Heart left ventricle (tissue), 16 donors: Measurements from ENCODE around the gene LCP2. TPM values are rescaled to one million over a fixed set of nuclear protein-coding genes. Genes with fewer than 3 reads are reported as not detected.

Experiments
- ATAC-seq, 4 donors: fragments of 200-7000 bp; cut with Tn5 transposase; one replicate each; pipeline ENCODE4 v1.9.1; 2020 to 2022; ENCODE audit warnings: moderate library complexity in 4 of 4, mild to moderate bottlenecking in 3 of 4, moderate number of reproducible peaks in 1 of 4
- DNase-seq, 5 donors: peaks; one replicate each; pipeline ENCODE4 v3.0.0-alpha.2; 2020
- H3K27ac ChIP-seq, 12 donors: fragments of 200-600 bp; sonication (generic) in 4 of 12; one replicate each; pipeline versions ENCODE4 v1.5.0 to v1.8.0; 2016 to 2022; ENCODE audit warnings: mild to moderate bottlenecking in 2 of 12
- H3K27me3 ChIP-seq, 9 donors: fragments of 200-600 bp; sonication (generic) in 2 of 9; one replicate each; pipeline versions ENCODE4 v1.5.1 to v1.8.0; 2016 to 2022; ENCODE audit warnings: mild to moderate bottlenecking in 3 of 9
- H3K36me3 ChIP-seq, 9 donors: fragments of 200-600 bp; sonication (generic) in 2 of 9; one replicate each; pipeline versions ENCODE4 v1.5.0 to v1.8.0; 2018 to 2022; ENCODE audit warnings: mild to moderate bottlenecking in 2 of 9
- H3K4me1 ChIP-seq, 12 donors: fragments of 200-600 bp; sonication (generic) in 4 of 12; one replicate each; pipeline versions ENCODE4 v1.5.0 to v1.8.0; 2016 to 2022; ENCODE audit warnings: mild to moderate bottlenecking in 3 of 12
- H3K4me3 ChIP-seq, 12 donors: fragments of 200-600 bp; sonication (generic) in 4 of 12; one replicate each; pipeline versions ENCODE4 v1.5.0 to v1.8.0; 2017 to 2022; ENCODE audit warnings: mild to moderate bottlenecking in 9 of 12, moderate library complexity in 4 of 12
- H3K9me3 ChIP-seq, 12 donors: fragments of 200-600 bp; sonication (generic) in 4 of 12; one replicate each; pipeline versions ENCODE4 v1.5.0 to v1.8.0; 2016 to 2022; ENCODE audit warnings: mild to moderate bottlenecking in 1 of 12
- POLR2A ChIP-seq, 2 donors: fragments of 450-650 bp; IDR thresholded peaks; one replicate each; pipeline ENCODE4 v1.6.1; 2017; ENCODE audit warnings: antibody characterized with exemption in 2 of 2, mild to moderate bottlenecking in 2 of 2, moderate library complexity in 2 of 2
- WGBS, 4 donors: extraction: QIAGEN DNeasy Blood & Tissue Kit in 2 of 4; methylation state at CpG; one replicate each; pipeline versions ENCODE4 v1.1.5 to v1.1.7; 2013 to 2018; 5-methylcytosine and 5-hydroxymethylcytosine counted together
- intact Hi-C, 10 donors: fragments of 100-400 bp; cut with DNase I; formaldehyde crosslinking; loops; one replicate each; pipeline versions ENCODE4 v1.11.1 to v1.14.2; 2022
- polyA plus RNA-seq, 2 donors: library from polyadenylated mRNA; stranded (reverse); fragments of 200-250 nt; gene quantifications; one replicate each; pipeline ENCODE4 v1.2.3, GENCODE V29; 2013
- total RNA-seq, 9 donors: library from RNA; depleted of rRNA in 2 of 9; stranded (reverse); fragments of >200 nt in 2 of 9; fragmentation: NEBNext Ultra II Directional in 3 of 9; extraction: Animal tissue kit (Norgen Biotek cat#: 25700) in 3 of 9; gene quantifications; one replicate each; pipeline versions ENCODE4 v1.1.0 to v1.2.4, GENCODE V29; 2016 to 2023
- TF ChIP-seq, protein P1 (sequence below), 12 donors: fragments of 200-600 bp; sonication (generic) in 4 of 12; IDR thresholded peaks; one replicate each; pipeline versions ENCODE4 v1.5.0 to v1.8.0; 2018 to 2022; ENCODE audit warnings: antibody characterized with exemption in 12 of 12, mild to moderate bottlenecking in 5 of 12
- donor health status: ischemic (EF 13 %, LVEDD 7.1; RV severe dilation, severe dysfunction).
- donor health status: healthy with polysubstance abuse.
- donor health status: DM: no; HTN: yes; CAD: no.
- donor health status: DM: no; HTN: no; CAD: no.
- donor health status: ischemic (EF 25% LVEDD 6.9; RV normal size, moderate dysfunction).
- donor health status: ischemic (EF 25% LVEDD 5.7; RV mildly dilated, moderate dysfunction).
- donor health status: healthy.
- donor health status: DM: yes; HTN: yes; CAD: no.
- donor health status: ischemic (EF 35%, LVEDD 5.7; RV mildly dilated, moderate dysfunction).
- donor health status: nonischemic (EF 11% LVEDD 7.7; RV severe dilation, severe dysfunction).
- donor health status: DM: yes; HTN: yes; CAD: no.
- donor health status: PGD.
- donor health status: ischemic (EF 29% LVEDD 5.4; RV normal size, mild dysfunction).
- donor health status: nonischemic (EF 23%, LVEDD 6.1; RV moderate dilation, normal function).

The LCP2 gene
- total and polyA plus RNA-seq, 11 donors, result 2.2 to 73.7 (median 4.6) TPM

DNA sequence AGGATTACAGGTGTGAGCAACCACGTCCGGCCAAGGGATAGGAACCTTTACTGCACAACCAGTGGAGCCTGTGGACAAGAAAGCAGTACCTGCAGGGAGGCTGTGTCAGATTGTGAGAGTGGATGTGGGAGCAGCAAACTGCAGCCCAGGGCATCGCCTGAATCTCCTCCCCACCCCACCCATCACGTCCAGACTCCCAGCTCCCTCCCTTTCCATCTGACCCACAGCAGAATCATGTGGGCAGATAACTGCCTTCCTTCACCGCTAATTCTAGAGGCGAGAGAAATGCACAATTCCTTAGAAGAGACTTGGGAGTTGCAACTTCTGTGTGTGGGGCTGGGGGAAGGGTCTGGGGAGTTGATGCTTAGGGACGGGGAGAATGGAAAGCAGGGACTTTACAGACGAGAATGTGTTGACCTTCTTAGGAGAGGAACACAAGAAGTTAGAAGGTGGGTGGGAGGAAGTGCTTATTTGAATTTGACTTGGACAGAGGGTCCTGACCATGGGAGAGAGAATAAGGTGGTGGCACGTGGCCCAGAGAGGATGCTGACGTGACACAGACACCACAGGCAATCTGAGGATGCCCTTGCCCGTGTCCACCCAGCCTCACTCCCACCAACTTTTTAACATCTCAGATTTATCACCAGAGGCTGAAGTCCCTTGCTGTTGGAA, 4.5 kb upstream of the LCP2 start:
- Histone ChIP-seq H3K4me3 (peak overlapping the region in 1 of 12 donors; percentile 2), H3K27ac (peak overlapping the region in 3 of 12 donors; percentile 49 to 87 (median 52)), H3K27me3 (no peaks in the 10 kb centered on the region), H3K4me1 (peaks cover 0 to 74% (median 26%) of the 10 kb centered on the region in 12 donors), H3K9me3 (no peaks in the 10 kb centered on the region), H3K36me3 (no peaks in the 10 kb centered on the region)
- intact Hi-C loops, result no loop called here
- no peak for ATAC-seq
- no peak for DNase-seq
- TF ChIP-seq POLR2A (IDR thresholded peaks at IDR 0.05), result no peak
- TF ChIP-seq, protein P1, sequence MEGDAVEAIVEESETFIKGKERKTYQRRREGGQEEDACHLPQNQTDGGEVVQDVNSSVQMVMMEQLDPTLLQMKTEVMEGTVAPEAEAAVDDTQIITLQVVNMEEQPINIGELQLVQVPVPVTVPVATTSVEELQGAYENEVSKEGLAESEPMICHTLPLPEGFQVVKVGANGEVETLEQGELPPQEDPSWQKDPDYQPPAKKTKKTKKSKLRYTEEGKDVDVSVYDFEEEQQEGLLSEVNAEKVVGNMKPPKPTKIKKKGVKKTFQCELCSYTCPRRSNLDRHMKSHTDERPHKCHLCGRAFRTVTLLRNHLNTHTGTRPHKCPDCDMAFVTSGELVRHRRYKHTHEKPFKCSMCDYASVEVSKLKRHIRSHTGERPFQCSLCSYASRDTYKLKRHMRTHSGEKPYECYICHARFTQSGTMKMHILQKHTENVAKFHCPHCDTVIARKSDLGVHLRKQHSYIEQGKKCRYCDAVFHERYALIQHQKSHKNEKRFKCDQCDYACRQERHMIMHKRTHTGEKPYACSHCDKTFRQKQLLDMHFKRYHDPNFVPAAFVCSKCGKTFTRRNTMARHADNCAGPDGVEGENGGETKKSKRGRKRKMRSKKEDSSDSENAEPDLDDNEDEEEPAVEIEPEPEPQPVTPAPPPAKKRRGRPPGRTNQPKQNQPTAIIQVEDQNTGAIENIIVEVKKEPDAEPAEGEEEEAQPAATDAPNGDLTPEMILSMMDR (IDR thresholded peaks at IDR 0.05), result no peak
- WGBS, 4 donors, result 70 to 86% (median 78%) methylated on average over 11 of the region's 11 CpGs

DNA sequence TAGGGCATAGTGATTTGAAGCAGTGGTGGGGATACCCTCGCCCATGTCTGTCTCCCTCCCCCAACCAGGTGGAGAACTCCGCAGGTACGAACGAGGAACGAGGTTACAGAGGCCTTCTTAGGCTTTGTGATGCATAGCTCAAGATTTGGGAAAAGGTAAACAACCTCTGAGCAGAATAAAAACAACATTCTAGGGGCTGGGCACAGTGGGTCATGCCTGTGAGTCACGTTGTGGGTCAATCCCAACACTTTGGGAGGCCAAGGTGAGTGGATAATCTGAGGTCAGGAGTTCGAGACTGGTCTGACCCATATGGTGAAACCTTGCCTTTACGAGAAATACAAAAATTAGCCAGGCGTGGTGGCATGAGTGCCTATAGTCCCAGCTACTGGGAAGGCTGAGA, 3.6 kb upstream of the LCP2 start:
- TF ChIP-seq, protein P1 (IDR thresholded peaks at IDR 0.05), result no peak
- no peak for TF ChIP-seq POLR2A (IDR thresholded peaks at IDR 0.05)
- Histone ChIP-seq H3K4me1 (peaks cover 0 to 64% (median 18%) of the 10 kb centered on the region in 12 donors), H3K4me3 (no peak overlapping the region), H3K27me3 (no peaks in the 10 kb centered on the region), H3K36me3 (no peaks in the 10 kb centered on the region), H3K9me3 (no peaks in the 10 kb centered on the region), H3K27ac (peak overlapping the region in 2 of 12 donors; percentile 32 to 87)
- WGBS, 4 donors, result 93 to 96% (median 94%) methylated on average over 9 of the region's 9 CpGs
- DNase-seq (no peak), ATAC-seq (no peak)
- intact Hi-C loops, result no loop called here

DNA sequence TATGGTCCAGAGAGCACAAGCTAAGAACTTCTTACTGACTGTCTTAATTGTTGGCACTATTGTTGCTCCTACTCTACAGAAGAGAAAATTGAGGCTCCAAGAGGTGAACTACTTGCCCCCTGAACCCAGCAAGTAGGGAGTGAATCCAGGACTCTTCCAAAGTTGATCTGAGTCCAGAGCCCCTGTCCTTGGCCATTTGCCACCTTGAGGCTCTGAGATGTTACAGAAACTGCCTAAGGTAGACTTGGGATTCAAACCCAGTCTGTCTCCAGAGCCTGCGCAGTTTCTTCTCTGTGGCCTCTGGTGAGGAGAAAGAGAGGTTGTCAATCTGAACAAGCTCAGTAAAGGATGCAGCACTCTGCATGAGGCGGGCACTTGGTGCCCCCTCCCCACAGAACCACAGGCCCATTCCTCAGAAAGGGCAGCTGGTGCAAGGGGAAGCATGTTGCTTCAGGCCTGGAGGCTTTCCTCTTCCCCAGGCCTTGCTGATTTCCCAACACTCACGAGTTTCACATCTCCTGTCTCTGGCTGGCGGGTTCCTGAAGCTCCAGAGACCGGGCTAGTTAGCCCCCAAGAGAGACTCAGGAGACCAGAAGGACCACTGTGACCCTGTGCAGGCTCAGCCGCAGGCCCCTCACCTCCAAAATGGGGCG, 2.9 kb upstream of the LCP2 start:
- intact Hi-C loops, result no loop called here
- peak overlapping the region in 2 of 12 donors; percentile 32 to 87 for H3K27ac ChIP-seq
- no peak for TF ChIP-seq POLR2A (IDR thresholded peaks at IDR 0.05)
- TF ChIP-seq, protein P1 (IDR thresholded peaks at IDR 0.05), result no peak
- no peak for DNase-seq
- peaks cover 0 to under 1% (median 0%) of the 10 kb centered on the region in 9 donors for H3K36me3 ChIP-seq
- no peaks in the 10 kb centered on the region for H3K27me3 ChIP-seq
- WGBS, 4 donors, result 92 to 96% (median 94%) methylated on average over 7 of the region's 7 CpGs
- peaks cover 0 to 60% (median 16%) of the 10 kb centered on the region in 12 donors for H3K4me1 ChIP-seq
- peak in 2 of 4 donors; percentile 23 to 31 for ATAC-seq
- no peaks in the 10 kb centered on the region for H3K9me3 ChIP-seq
- no peak overlapping the region for H3K4me3 ChIP-seq

DNA sequence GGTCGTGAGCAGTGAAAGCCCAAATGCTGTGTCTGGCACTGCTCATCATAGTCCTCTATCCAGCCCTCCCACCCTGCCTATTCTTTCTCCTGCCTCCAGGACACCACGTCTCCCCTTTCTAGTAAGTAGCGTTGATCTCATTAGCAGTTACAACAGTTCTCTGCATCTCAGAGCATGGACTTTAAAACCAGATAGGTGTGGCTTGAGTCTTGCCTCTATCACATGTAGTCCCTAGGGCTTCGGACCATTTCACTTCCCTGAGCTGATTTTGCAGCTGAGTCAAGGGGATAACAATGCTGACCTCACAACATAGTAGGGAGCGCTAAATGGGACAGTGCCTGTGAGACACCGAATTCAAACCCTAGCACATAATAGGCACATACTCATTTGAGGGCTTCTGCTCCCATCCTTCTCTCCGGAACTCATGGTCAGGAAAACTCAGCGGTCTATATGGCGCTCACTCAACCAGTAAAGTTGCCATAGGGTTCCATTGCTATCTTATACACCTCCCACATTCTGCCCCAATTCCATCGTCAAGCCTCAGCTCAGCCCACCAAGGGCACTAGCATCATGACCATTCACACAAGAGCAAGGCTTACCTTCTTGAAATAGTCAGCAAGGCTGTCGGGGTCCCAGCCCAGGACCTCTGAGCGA, 515 bp downstream of the LCP2 start:
- ATAC-seq, result peak in 3 of 4 donors; percentile 49 to 75 (median 65)
- H3K4me1 ChIP-seq, result peaks cover 0 to 73% (median 0%) of the 10 kb centered on the region in 12 donors
- no peak for DNase-seq
- TF ChIP-seq, protein P1 (IDR thresholded peaks at IDR 0.05), result no peak
- no peak for TF ChIP-seq POLR2A (IDR thresholded peaks at IDR 0.05)
- peak overlapping the region; percentile 64 to 99 (median 80) for H3K27ac ChIP-seq
- peak overlapping the region; percentile 33 to 80 (median 56) for H3K4me3 ChIP-seq
- H3K9me3 ChIP-seq, result no peaks in the 10 kb centered on the region
- 68 to 80% (median 72%) methylated on average over 12 of the region's 12 CpGs for WGBS, 4 donors
- intact Hi-C loops, result loop anchor here in 2 of 10 donors (5.0 kb wide), 1 partner anchor 35 kb away; no protein-coding TSS in a partner anchor
- H3K36me3 ChIP-seq, result peaks cover 0 to 35% (median 0%) of the 10 kb centered on the region in 9 donors
- H3K27me3 ChIP-seq, result no peaks in the 10 kb centered on the region
